Stimulated activated CD8-positive, alpha-beta memory T cell treated with anti-CD3 and anti-CD28 coated beads, Interleukin-15, amount 100 ng/mL, for 48 hours (primary cell): ENCODE results near the gene BAHCC1.

Source experiments
- DNase-seq, 2 donors: peaks; one replicate each; pipeline ENCODE4 v3.0.0-alpha.2; 2020; ENCODE audit warnings: low read depth in 2 of 2

BAHCC1 gene

GRCh38 chr17:81398176-81398831 lies 3.0 kb downstream of the BAHCC1 start:
- no peak for DNase-seq

DNA sequence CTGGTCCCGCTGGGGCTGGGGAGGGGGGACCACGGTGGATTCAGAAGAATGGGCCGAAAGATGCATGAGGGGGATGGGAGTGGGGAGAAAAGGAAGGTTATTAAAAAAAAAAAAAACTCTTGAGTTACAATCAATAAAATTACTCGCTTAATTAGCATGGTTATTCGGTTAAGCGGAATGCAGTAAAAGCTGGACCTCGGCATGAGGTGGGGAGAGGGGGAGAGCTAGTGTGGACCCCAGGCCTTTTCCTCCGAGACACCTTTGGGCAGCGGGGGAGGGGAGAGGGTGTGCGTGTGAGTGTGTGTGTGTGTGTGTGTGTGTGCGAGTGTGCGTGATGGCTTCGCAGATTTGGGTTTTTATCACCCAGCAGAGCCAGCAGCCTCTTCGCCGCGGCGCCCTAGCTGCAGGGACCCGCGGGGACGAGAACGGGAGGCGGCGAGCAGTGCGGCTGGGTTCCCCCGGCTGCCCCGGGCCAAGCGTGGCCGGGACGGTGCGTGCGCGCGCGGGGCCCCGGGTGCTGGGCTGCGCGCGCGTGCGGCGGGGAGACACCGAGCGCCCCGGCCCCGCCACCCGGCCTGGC lies 3.7 kb downstream of the BAHCC1 start:
- no peak for DNase-seq

GRCh38 chr17:81399481-81400153 lies 4.4 kb downstream of the BAHCC1 start:
- no peak for DNase-seq

- DNase-seq, result no peak
Measured at GRCh38 chr17:81400154-81400977, 5.1 kb downstream of the BAHCC1 start.

GRCh38 chr17:81400996-81401722 lies 5.9 kb downstream of the BAHCC1 start:
- DNase-seq, result no peak

GRCh38 chr17:81401723-81402529 lies 6.7 kb downstream of the BAHCC1 start:
- DNase-seq, result no peak

- no peak for DNase-seq
Measured at GRCh38 chr17:81402530-81402941, 7.3 kb downstream of the BAHCC1 start.

DNA sequence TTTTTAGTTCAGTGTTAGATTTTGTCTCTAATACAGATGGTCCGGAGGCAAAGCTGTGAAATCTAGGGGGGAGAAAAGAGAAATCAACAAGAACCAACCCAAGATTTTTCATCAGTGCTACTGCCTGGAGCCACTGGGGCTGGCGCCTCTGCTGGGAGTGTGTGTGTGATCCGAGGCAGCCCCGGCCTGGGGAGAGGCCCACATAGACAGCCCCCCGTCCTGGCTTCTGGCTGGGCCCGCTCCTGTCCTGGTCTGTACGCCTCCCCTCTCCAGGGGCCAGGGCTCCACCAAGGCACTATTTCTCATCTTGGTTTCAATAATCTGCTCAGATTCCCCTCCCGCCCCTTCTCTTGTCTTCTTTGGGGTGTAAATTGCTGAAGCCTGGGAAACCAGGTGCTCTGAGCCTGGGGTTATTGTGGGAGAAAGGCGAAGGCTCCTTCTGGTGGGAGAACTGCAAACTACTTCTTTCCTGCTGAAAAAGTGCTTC lies 7.8 kb downstream of the BAHCC1 start:
- no peak for DNase-seq

GRCh38 chr17:81403671-81404534 lies 8.6 kb downstream of the BAHCC1 start:
- no peak for DNase-seq

DNA sequence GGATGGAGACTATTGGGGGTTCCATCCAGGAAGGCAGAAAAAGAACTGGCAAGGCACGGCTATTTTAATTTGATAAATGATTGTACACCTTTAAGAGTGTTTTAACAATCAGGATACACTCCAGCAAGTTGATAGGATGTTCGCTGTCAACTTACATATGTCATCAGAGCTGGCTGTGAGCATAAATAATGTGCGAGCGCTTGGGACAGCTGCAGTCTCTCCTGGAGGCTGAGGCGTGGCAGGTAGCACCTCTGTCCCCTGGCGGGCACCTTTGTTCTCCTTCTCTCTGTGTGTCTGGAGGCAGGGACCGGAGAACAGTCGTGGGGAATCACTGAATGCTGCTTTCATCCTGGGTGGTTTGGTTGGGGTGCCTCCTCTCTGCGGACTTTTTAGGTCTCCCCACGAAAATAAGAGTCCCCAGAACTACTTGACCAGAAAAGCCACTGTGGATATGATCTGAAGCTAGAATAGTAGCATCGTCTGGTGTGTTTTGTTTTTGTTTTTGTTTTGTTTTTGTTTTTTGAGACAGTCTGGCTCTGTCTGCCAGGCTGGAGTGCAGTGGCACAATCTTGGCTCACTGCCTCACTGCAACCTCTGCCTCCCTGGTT lies 9.4 kb downstream of the BAHCC1 start:
- no peak for DNase-seq

- DNase-seq, result no peak
Measured at GRCh38 chr17:81405411-81405872, 10.2 kb downstream of the BAHCC1 start.

- no peak for DNase-seq
Measured at GRCh38 chr17:81406117-81406953, 11.1 kb downstream of the BAHCC1 start.

GRCh38 chr17:81408049-81408448 lies 12.8 kb downstream of the BAHCC1 start:
- DNase-seq, result no peak

DNA sequence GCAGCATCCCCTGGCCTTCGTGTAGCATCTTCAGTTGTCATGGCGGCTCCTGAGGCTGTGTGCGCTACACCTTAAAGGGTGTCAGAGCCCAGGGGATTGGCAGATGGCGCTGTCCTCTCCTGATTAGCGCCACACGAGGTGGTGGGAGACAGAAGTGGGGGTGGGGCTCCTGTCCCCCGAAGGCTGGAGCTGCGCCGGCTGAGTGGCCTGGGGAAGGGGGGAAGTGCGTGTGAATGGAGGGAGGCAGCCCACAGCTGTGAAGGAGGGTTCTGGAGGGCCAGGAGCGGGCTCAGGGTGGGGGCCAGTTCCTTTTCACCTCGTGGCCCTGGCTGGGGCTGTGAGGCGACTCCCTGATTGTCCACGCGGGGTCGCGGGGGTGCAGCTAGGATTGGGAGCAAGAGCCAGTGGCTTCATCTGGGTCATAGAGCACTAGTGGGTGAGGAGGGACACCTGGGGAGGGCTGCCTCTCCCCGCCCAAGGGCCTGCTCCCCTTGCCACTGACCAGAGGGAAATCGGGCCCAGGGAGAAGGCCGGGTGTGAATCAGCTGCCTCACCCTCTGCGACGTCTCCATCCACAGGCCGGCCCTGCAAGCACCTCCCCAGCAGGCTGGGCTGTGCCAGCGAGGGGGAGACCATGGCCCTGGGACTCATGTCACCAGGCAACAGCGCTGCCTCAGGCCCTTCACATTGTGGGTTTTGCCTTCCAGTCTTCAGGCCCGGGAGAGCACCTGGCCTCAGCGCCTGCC lies 14.1 kb downstream of the BAHCC1 start:
- no peak for DNase-seq

- DNase-seq, result no peak
Measured at GRCh38 chr17:81410852-81411251, 15.6 kb downstream of the BAHCC1 start.

DNA sequence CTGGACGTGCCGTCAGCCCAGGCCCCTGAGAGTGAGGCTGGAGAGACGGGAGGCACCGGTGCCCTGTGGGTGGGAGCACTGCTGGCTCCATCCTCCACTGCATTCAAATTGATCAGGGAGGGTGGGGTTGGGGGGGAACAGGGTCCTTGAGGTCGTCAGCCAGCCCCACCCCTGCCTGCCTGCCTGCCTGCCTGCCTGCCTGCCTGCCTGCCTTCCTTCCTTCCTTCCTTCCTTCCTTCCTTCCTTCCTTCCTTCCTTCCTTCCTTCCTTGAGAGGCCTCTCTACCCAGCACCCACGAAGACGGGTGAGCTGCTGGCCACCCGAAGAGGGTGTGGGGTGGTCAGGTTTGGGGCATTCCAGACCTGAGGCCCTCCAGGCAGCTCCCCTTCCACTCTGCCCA lies 16.0 kb downstream of the BAHCC1 start:
- DNase-seq, result no peak

GRCh38 chr17:81412490-81413093 lies 17.3 kb downstream of the BAHCC1 start:
- peak; percentile 44 to 52 for DNase-seq
